HG03135 (cell line): ENCODE results near the gene RPS16.

Experiments
- ATAC-seq: cut with Tn5 transposase; IDR thresholded peaks from one replicate; pipeline ENCODE4 v1.9.1; 2021; ENCODE audit warnings: mild to moderate bottlenecking, moderate library complexity; ENCODE audit not compliant: unreplicated experiment

Gene RPS16

GRCh38 chr19:39390451-39390750 lies 45.3 kb downstream of the RPS16 start:
- no peak for ATAC-seq

- ATAC-seq: no peak
Observed at GRCh38 chr19:39389631-39390414, 45.9 kb downstream of the RPS16 start.

DNA sequence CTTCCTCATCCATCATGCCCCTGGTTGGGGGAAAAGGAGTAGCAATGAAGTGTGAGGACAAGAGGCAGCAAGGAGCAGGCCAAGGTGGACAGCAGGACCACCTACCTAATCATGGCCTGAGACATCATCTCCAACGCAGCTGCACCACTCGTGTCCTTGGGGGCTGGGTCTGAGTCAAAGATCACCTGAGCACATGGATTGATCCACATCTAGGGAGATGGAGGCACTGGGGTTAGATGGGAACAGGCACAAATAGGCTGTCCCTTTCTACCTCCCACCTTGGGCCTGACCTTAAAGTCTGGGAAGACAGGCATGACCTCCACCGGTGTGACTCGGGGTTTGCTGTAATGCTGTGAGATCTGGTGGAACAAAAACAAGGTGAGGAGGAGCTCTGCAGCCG lies 47.1 kb downstream of the RPS16 start:
- ATAC-seq: no peak

- no peak for ATAC-seq
Observed at GRCh38 chr19:39386557-39386956, 49.2 kb downstream of the RPS16 start.

- no peak for ATAC-seq
Observed at GRCh38 chr19:39385629-39386411, 49.9 kb downstream of the RPS16 start.

- no peak for ATAC-seq
Observed at GRCh38 chr19:39384839-39385568, 50.7 kb downstream of the RPS16 start.
